Measurements from ENCODE around the gene COL5A1.
"Not testable (repeated sequence)": the region's sequence is repeated elsewhere in the genome, so short reads cannot be mapped to it uniquely, and the experiment has no call there.

The COL5A1 gene

GRCh38 chr9:134658378-134658955 lies 16.9 kb downstream of the COL5A1 start:
- DNase-seq: no peak

DNA sequence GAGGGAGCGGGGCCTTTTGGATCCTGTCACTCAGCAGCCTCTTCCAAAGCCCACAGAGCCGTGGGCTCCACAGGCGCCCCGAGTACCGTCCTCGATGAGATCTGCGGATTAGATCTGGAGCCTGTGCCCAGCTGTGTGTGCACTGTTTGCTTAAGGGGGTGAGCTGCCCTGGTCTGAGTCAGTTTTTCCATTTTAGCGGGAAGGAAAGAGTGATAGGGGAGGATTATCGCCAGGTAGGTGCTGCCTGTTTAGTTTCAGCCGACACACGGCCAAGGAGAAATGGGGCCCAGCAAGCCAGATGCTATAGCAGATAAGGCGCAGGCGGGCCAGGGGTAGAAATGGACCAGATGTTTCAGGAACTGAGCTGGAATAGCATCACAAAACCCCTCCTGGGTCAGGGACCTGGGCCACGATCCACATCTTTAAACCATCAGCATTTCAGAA lies 18.1 kb downstream of the COL5A1 start:
- DNase-seq: no peak

DNA sequence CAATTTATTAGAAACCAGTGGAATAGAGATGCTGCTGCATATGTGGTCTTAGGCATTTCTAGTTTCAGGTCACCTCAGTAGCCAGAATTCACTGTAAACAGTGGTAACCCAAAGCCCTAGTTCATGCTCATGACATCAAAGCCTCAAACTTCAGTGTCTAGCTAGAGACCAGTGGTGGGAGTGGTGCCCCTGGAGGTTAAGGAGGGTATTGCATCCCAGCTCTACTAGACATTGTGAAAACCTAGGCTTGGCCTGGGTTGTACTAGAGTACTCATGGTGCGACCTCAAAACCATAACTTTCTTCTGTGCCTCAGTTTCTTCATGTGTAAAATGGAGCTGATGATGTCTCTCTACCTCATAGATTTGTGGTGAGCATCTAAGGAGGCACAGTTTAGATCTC lies 18.8 kb downstream of the COL5A1 start:
- peak; percentile 49 for DNase-seq

GRCh38 chr9:134661299-134661698 lies 19.7 kb downstream of the COL5A1 start:
- no peak for DNase-seq

- no peak for DNase-seq
These were observed 20.2 kb downstream of the COL5A1 start for GRCh38 chr9:134661791-134662142.

GRCh38 chr9:134662143-134662876 lies 20.7 kb downstream of the COL5A1 start:
- DNase-seq: peak; percentile 92

DNA sequence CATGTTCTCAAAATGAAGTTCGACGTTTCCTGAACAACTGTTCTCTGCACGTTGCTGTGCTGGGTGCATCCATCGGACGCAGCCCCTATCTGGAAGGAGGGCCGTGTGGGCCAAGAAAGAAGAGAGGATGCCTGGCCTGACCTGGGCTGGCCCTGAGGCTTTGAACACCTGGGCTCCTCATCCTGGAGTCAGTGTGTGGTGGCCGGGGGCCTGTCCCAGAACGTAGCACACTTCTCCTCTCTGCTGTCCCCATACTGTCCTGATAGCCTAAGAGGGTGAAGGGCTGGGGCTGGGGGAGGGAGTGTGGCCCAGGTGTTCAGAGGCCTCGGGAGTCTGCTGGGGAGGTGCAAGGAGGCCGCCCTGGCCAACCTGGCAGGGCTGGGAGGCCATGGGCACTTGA lies 21.5 kb downstream of the COL5A1 start:
- DNase-seq: no peak

- DNase-seq: peak; percentile 38
These were observed 22.3 kb downstream of the COL5A1 start for GRCh38 chr9:134663753-134664415.

- no peak for DNase-seq
These were observed 22.8 kb downstream of the COL5A1 start for GRCh38 chr9:134664446-134664845.

- no peak for DNase-seq
These were observed 24.6 kb downstream of the COL5A1 start for GRCh38 chr9:134666208-134666607.

DNA sequence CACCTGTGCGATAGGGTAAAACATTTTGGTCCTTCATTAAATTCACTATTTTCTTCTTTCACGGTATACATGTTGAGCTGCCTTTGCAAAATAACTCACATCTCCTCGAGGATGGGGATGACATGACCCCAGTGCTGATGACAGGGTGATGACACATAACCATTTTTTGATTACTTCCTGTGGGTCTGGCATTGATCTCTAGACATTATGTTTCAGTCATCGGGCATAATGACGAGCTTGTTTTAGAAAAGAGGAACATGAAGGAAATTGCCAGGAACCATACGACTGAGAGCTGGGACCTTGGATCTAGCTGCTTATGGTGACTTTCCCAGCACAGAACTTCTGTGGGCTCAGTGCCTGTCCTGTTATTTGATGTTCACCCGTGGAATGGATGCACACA lies 25.2 kb downstream of the COL5A1 start:
- DNase-seq: peak; percentile 54

DNA sequence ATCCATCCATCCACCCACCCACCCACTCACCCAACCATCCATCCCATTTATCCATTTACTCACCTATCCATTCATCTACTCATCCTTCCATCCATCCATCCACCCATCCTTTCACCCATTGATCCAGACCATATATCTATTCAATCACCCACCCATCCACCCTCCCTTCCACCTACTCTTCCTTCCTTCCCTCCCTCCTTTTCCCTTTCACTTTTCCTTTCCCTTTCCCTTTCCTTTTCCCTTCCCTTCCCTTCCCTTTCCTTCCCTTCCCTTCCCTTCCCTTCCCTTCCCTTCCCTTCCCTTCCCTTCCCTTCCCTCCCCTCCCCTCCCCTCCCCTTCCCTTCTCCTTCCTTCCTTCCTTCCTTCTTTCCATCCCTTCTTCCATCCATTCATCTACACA lies 27.4 kb downstream of the COL5A1 start:
- DNase-seq: not testable (repeated sequence)

- DNase-seq: peak; percentile 34
These were observed 27.9 kb downstream of the COL5A1 start for GRCh38 chr9:134669399-134669955.

- peak; percentile 94 for DNase-seq
These were observed 28.5 kb downstream of the COL5A1 start for GRCh38 chr9:134670042-134670525.

DNA sequence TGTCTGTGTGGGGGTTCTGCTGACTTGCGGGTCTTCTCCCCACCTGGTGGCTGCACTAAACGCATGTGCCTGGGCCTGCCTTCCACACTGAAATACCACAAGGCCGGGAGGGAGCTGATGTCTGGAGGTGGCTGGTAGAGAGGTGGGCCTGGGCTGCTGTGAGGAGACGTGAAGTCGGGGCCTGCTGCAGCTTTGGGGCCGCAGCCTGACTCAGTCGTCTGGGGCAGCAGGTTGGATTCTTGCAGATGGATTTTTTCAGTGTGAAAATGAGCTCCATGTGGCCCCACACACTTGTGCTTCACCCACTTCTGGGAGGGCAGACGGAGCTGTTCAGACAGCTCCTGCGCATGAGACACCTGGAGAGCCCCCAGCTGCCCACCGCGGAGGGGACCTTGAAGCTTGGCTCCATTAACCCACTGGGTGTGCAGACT lies 29.3 kb downstream of the COL5A1 start:
- no peak for DNase-seq

- DNase-seq: peak; percentile 66
These were observed 29.9 kb downstream of the COL5A1 start for GRCh38 chr9:134671341-134672113.

DNA sequence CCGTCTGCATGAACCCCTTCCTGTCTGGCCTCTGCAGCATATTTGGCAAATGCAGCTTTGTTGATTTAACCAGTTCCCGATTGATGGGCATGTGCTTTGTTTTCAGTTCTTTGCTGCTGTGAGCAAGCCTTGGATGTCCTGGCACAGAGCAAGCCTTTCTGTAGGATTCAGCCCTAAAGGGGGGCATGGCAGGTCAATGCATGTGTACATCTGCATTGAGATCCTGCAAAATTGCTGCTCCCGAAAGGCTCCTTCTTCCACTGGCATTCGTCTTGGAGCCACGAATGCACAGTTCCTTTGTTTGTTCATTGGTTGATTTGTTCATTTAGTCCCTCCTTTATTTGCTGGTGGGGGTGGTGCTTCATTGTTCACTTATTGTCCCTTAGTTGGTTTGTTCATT lies 34.8 kb downstream of the COL5A1 start:
- DNase-seq: no peak

DNA sequence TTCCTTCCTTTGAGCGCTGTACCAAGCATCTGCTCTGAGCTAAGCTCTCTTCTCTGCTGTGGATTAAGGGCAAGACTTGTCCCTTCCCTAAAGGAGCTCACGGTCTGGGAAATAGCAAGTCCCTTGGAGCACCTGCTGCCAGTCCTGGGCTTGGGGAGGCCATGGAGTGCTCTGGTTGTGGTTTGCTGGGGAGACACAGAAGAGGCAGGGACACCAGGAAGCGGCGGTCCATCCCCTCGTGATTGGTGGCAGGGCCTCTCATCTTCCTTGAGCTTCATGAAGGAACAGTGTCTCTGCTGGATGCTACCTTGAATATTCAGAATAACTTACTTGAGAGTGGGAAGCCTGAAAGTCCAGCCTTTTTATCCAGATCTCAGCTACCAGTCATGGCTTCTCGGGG lies 35.3 kb downstream of the COL5A1 start:
- no peak for DNase-seq

DNA sequence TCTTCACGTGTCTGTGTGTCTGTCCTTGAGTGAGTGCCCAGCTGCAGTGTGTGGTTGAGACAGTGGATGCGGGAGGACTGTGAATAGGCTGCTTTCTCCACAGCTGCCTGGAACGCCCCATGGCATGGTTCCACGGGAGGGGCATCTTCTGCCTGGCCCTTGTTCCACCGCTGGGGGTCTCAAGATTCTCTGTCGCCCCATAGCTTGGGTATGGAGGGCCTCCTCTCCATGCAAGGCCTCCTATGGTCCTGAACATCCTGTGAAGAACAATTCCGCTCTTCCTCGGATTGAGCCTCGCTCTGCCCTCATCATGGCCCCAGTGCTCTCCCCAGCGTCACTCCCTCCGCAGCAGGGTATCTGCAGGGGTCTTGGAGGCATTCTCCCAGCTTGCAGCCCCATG lies 36.1 kb downstream of the COL5A1 start:
- no peak for DNase-seq

- DNase-seq: no peak
These were observed 36.6 kb downstream of the COL5A1 start for GRCh38 chr9:134678206-134678605.

- no peak for DNase-seq
These were observed 37.3 kb downstream of the COL5A1 start for GRCh38 chr9:134678666-134679443.

Data from fibroblast of skin of scalp (primary cell).